Stimulated activated CD4-positive, alpha-beta T cell treated with anti-CD3 and anti-CD28 coated beads, TNF-alpha, amount 100 ng/mL, for 4 hours (primary cell): Measurements from ENCODE around the gene PTPRF.
"Not testable (repeated sequence)": the region's sequence is repeated elsewhere in the genome, so short reads cannot be mapped to it uniquely, and the experiment has no call there.

Experiments
- DNase-seq, 3 experiments: peaks; one replicate each; pipeline ENCODE4 v3.0.0-alpha.2; 2020; ENCODE audit warnings: low read depth in 3 of 3

Gene PTPRF

GRCh38 chr1:43530483-43531106 lies at the start of gene PTPRF:
PTPRF (plus strand) TSS chr1:43530883; CDS start chr1:43545076, 14,193 bp downstream.
- peak in 1 of 3 experiments; percentile 10 for DNase-seq

GRCh38 chr1:43481491-43481890 lies 49.2 kb upstream of the PTPRF start:
- no peak for DNase-seq

- no peak for DNase-seq
Observed at GRCh38 chr1:43482215-43482614, 48.5 kb upstream of the PTPRF start.

- no peak for DNase-seq
Observed at GRCh38 chr1:43484367-43484766, 46.3 kb upstream of the PTPRF start.

GRCh38 chr1:43488165-43488564 lies 42.5 kb upstream of the PTPRF start:
- DNase-seq: no peak

GRCh38 chr1:43491061-43491460 lies 39.6 kb upstream of the PTPRF start:
- DNase-seq: no peak

GRCh38 chr1:43492826-43493225 lies 37.9 kb upstream of the PTPRF start:
- no peak for DNase-seq

- no peak for DNase-seq
Observed at GRCh38 chr1:43493661-43494450, 36.8 kb upstream of the PTPRF start.

- no peak for DNase-seq
Observed at GRCh38 chr1:43495204-43495603, 35.5 kb upstream of the PTPRF start.

- no peak for DNase-seq
Observed at GRCh38 chr1:43499898-43500297, 30.8 kb upstream of the PTPRF start.

- not testable (repeated sequence) for DNase-seq
Observed at GRCh38 chr1:43501806-43502205, 28.9 kb upstream of the PTPRF start.

- DNase-seq: no peak
Observed at GRCh38 chr1:43503534-43503933, 27.1 kb upstream of the PTPRF start.

GRCh38 chr1:43505077-43505780 lies 25.5 kb upstream of the PTPRF start:
- no peak for DNase-seq

GRCh38 chr1:43506233-43506632 lies 24.4 kb upstream of the PTPRF start:
- DNase-seq: no peak

GRCh38 chr1:43507296-43508295 lies 23.1 kb upstream of the PTPRF start:
- DNase-seq: no peak

- DNase-seq: no peak
Observed at GRCh38 chr1:43509007-43509739, 21.5 kb upstream of the PTPRF start.

GRCh38 chr1:43509740-43510375 lies 20.8 kb upstream of the PTPRF start:
- no peak for DNase-seq

GRCh38 chr1:43510621-43511020 lies 20.1 kb upstream of the PTPRF start:
- no peak for DNase-seq

GRCh38 chr1:43511394-43511793 lies 19.3 kb upstream of the PTPRF start:
- DNase-seq: no peak

GRCh38 chr1:43512133-43512532 lies 18.6 kb upstream of the PTPRF start:
- no peak for DNase-seq
